Panc1 (cell line): ENCODE measurements around the gene ATXN7. TPM values are rescaled to one million over a fixed set of nuclear protein-coding genes. Genes with fewer than 3 reads are reported as not detected.

Experiments
- ATAC-seq: fragments of 200-7000 bp; cut with Tn5 transposase; 2 replicates; pipeline ENCODE4 v1.9.1; 2020; ENCODE audit warnings: mild to moderate bottlenecking, moderate library complexity
- BruUV-seq: library from RNA; stranded (reverse); fragments of 400-500 nt; replicated peaks from 2 replicates; lab custom pipeline; 2021; lab: Mats Ljungman, UMichigan
- CTCF ChIA-PET: fragments of 300-600 bp; sonication (Branson Sonifier 250); formaldehyde crosslinking; loops from one replicate; lab custom pipeline; 2022; ENCODE audit warnings: antibody characterized with exemption; lab: Charles Lee
- POLR2A ChIA-PET: fragments of 300-600 bp; sonication (Branson Sonifier 250); formaldehyde crosslinking; loops from one replicate; lab custom pipeline; 2022; ENCODE audit warnings: antibody characterized with exemption; lab: Charles Lee
- DNase-seq: peaks from one replicate; pipeline ENCODE4 v3.0.0-alpha.2; 2010; ENCODE audit warnings: low read depth, low spot score
- H3K27ac ChIP-seq: 2 replicates; pipeline ENCODE4 v1.5.1; 2011; ENCODE audit warnings: mild to moderate bottlenecking, low read length, inconsistent platforms
- H3K27me3 ChIP-seq: fragments of 200-500 bp; sonication (Bioruptor generic); 2 replicates; pipeline ENCODE4 v1.6.0; 2014; ENCODE audit warnings: low read length, inconsistent platforms; ENCODE audit not compliant: control insufficient read depth, insufficient read depth
- H3K36me3 ChIP-seq: fragments of 200-500 bp; sonication (Bioruptor generic); 2 replicates; pipeline ENCODE4 v1.5.1; 2014; ENCODE audit warnings: inconsistent platforms, mild to moderate bottlenecking, low read length, moderate library complexity; ENCODE audit not compliant: control insufficient read depth, insufficient read depth
- H3K4me1 ChIP-seq: 2 replicates; pipeline ENCODE4 v1.5.1; 2011; ENCODE audit warnings: inconsistent platforms, mild to moderate bottlenecking, low read length, moderate library complexity; ENCODE audit not compliant: control insufficient read depth, insufficient read depth
- H3K4me3 ChIP-seq, 2 experiments: 2 replicates each; pipeline ENCODE4 v1.5.1; 2011 to 2012; ENCODE audit warnings: low read depth in 2 of 2, low read length in 2 of 2, mild to moderate bottlenecking in 2 of 2, inconsistent platforms in 1 of 2, moderate library complexity in 1 of 2
- H3K9me3 ChIP-seq: fragments of 200-500 bp; sonication (Bioruptor generic); 2 replicates; pipeline ENCODE4 v1.5.1; 2014; ENCODE audit warnings: low read depth, mild to moderate bottlenecking, inconsistent platforms, low read length, moderate library complexity; ENCODE audit not compliant: control insufficient read depth, insufficient read depth
- CTCF ChIP-seq: fragments of 450-650 bp; IDR thresholded peaks from 2 replicates; pipeline ENCODE4 v1.5.1; 2017; ENCODE audit warnings: mild to moderate bottlenecking
- POLR2AphosphoS5 ChIP-seq: IDR thresholded peaks from 2 replicates; pipeline ENCODE4 v1.6.1; 2012; ENCODE audit warnings: mild to moderate bottlenecking, low read depth, low read length, moderate library complexity
- REST ChIP-seq, 2 experiments: IDR thresholded peaks; 2 replicates each; pipeline ENCODE4 v1.6.1; 2011 to 2012; ENCODE audit warnings: low read depth in 2 of 2, control low read depth in 1 of 2, low read length in 1 of 2, mild to moderate bottlenecking in 1 of 2, moderate library complexity in 1 of 2; ENCODE audit not compliant: insufficient read depth in 1 of 2
- SIN3A ChIP-seq: IDR thresholded peaks from 2 replicates; pipeline ENCODE4 v1.6.1; 2012; ENCODE audit warnings: low read depth, mild to moderate bottlenecking, low read length, moderate library complexity, borderline replicate concordance; ENCODE audit not compliant: insufficient read depth
- TCF7L2 ChIP-seq: IDR thresholded peaks from 2 replicates; pipeline ENCODE4 v1.6.1; 2011; ENCODE audit warnings: mild to moderate bottlenecking, low read depth, low read length, inconsistent platforms
- in situ Hi-C: cut with HindIII; loops from 2 replicates; pipeline ENCODE4 v1.10.0; 2016; ENCODE audit warnings: low sequenced_read_pairs, low pct_unique_long_range_greater_than_20kb
- intact Hi-C: fragments of 100-400 bp; cut with micrococcal nuclease; formaldehyde crosslinking; loops from one replicate; pipeline ENCODE4 v1.10.0; 2022; ENCODE audit not compliant: unreplicated experiment
- total RNA-seq: library from RNA; stranded (reverse); gene quantifications from one replicate; pipeline ENCODE4 v1.2.1, GENCODE V29; 2021; ENCODE audit not compliant: unreplicated experiment

The ATXN7 gene
- total RNA-seq, 1 experiment from 2014 or later = 17.3 TPM

GRCh38 chr3:63841704-63842103 is 22.0 kb upstream of the ATXN7 start:
- Histone ChIP-seq H3K27ac (no peak overlapping the region), H3K36me3 (0 out of 2 replicates have a peak, but pooled peaks cover 3% of the 10 kb centered on the region), H3K4me3 (no peak overlapping the region), H3K27me3 (no peaks in the 10 kb centered on the region), H3K9me3 (no peaks in the 10 kb centered on the region), H3K4me1 (no peaks in the 10 kb centered on the region)
- intact Hi-C loops (no loop called here), in situ Hi-C loops (no loop called here)
- no TSS peak for BruUV-seq
- DNase-seq (no peak), ATAC-seq (no peak)
- POLR2A ChIA-PET = interaction anchor here (0.6 kb wide), 1 partner anchor 1162 kb away, joined by 4 read pairs; no protein-coding TSS in a partner anchor
- TF ChIP-seq CTCF = no peak
- TF ChIP-seq SIN3A = no peak
- TF ChIP-seq TCF7L2 = no peak
- TF ChIP-seq REST (IDR thresholded peaks at IDR 0.05; ENCODE audit: insufficient read depth in 1 of 2, low read depth in 2 of 2, low read length in 1 of 2) = no peak
- TF ChIP-seq POLR2AphosphoS5 = no peak
- CTCF ChIA-PET = no interaction called here

GRCh38 chr3:63842127-63842526 is 21.5 kb upstream of the ATXN7 start:
- no peaks in the 10 kb centered on the region for H3K27me3 ChIP-seq
- H3K4me1 ChIP-seq = no peaks in the 10 kb centered on the region
- in situ Hi-C loops (no loop called here), intact Hi-C loops (no loop called here)
- no peak overlapping the region for H3K27ac ChIP-seq
- no TSS peak for BruUV-seq
- no peak for DNase-seq
- ChIA-PET POLR2A (no interaction called here), CTCF (no interaction called here)
- no peak overlapping the region for H3K4me3 ChIP-seq
- ATAC-seq = no peak
- H3K9me3 ChIP-seq = no peaks in the 10 kb centered on the region
- H3K36me3 ChIP-seq = no peaks in the 10 kb centered on the region
- TF ChIP-seq SIN3A = no peak
- TF ChIP-seq TCF7L2 = no peak
- TF ChIP-seq POLR2AphosphoS5 = no peak
- TF ChIP-seq CTCF = no peak
- TF ChIP-seq REST (IDR thresholded peaks at IDR 0.05; ENCODE audit: insufficient read depth in 1 of 2, low read depth in 2 of 2, low read length in 1 of 2) = no peak
